Measurements from ENCODE around the gene SLAIN1. TPM values are rescaled to one million over a fixed set of nuclear protein-coding genes. Genes with fewer than 3 reads are reported as not detected.

The SLAIN1 gene
- total RNA-seq, 4 donors from 2014 or later, result 3.0 to 7.5 (median 4.4) TPM

DNA sequence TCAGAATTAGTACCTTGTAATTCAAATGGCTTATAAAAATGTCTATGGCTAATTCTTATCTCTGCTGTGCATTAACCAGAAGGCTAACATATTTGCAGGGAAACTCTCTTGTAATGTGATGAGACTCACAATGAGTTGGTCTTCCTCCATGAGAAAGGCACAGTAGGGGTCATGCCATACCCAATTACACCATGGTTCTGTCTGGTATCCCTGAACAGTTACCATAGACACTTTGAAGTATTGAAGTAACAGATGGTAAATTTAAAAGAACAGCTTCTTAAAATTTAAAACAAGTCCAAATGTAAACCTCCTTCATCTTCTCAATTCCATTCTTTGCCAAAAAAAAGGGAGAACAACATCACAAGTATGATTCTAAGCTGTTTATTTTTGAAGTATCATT is 22.6 kb upstream of the SLAIN1 start:
- H3K4me3 ChIP-seq (ENCODE audit: low read depth, poor library complexity, severe bottlenecking), result no peak overlapping the region
- TF ChIP-seq POLR2A (IDR thresholded peaks at IDR 0.05), result no peak
- TF ChIP-seq, protein P1, sequence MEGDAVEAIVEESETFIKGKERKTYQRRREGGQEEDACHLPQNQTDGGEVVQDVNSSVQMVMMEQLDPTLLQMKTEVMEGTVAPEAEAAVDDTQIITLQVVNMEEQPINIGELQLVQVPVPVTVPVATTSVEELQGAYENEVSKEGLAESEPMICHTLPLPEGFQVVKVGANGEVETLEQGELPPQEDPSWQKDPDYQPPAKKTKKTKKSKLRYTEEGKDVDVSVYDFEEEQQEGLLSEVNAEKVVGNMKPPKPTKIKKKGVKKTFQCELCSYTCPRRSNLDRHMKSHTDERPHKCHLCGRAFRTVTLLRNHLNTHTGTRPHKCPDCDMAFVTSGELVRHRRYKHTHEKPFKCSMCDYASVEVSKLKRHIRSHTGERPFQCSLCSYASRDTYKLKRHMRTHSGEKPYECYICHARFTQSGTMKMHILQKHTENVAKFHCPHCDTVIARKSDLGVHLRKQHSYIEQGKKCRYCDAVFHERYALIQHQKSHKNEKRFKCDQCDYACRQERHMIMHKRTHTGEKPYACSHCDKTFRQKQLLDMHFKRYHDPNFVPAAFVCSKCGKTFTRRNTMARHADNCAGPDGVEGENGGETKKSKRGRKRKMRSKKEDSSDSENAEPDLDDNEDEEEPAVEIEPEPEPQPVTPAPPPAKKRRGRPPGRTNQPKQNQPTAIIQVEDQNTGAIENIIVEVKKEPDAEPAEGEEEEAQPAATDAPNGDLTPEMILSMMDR (IDR thresholded peaks at IDR 0.05), result no peak
- DNase-seq (ENCODE audit: low spot score in 2 of 2), result no peak
- intact Hi-C loops (cut with DNase I; ENCODE audit: low total_unique reads), result no loop called here

DNA sequence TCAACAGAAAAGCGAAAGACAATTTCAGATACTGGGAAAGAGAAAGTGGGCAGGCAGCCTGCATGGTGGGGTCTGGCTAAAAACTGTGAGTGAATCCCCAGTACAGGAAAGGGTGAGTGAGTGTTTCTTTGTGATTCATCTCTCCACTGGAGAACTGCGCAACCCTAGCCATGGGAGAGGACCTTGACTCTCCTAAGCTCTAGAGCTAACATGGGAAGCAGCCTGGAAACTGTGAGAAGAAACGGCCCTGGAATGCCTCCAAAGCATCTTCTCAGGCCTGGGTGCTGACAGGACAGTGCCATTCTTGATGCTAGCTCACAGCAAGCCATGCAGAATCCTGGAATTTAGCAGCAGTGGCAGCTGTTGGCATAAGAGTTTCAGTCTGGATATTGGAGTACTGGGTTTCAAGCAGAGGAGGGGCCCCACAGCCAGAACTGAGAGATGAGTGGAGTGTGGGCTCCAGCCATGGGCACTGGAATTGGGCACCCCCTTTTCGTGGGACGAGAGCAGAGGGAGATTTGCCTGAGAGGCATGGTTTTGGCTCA is 18.7 kb upstream of the SLAIN1 start:
- H3K4me3 ChIP-seq (ENCODE audit: low read depth, poor library complexity, severe bottlenecking), result no peak overlapping the region
- TF ChIP-seq, protein P1 (IDR thresholded peaks at IDR 0.05), result no peak
- TF ChIP-seq POLR2A (IDR thresholded peaks at IDR 0.05), result no peak
- intact Hi-C loops (cut with DNase I; ENCODE audit: low total_unique reads), result no loop called here
- WGBS, 2 donors, result 71 to 73% methylated on average over 5 of the region's 5 CpGs
- DNase-seq (ENCODE audit: low spot score in 2 of 2), result no peak

DNA sequence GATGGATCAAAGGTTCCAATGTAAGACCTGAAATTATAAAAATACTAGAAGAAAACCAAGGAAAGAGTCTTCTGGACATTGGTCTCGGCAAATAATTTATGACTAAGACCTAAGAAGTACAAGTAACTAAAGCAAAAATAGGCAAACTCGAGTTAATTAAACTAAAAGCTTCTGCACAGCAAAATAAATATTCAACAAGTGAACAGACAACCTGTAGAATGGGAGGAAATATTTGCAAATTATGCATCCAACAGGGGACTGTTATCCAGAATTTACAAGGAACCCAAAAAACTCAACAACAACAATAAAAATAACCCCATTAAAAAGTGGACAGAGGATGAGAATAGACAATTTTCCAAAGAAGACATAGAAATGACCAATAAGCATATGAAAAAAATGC is 9.7 kb upstream of the SLAIN1 start:
- DNase-seq (ENCODE audit: low spot score in 2 of 2), result no peak
- TF ChIP-seq, protein P1 (IDR thresholded peaks at IDR 0.05), result no peak
- no peak for TF ChIP-seq POLR2A (IDR thresholded peaks at IDR 0.05)
- WGBS, 2 donors, result 80 to 91% methylated on average over 2 of the region's 2 CpGs
- intact Hi-C loops (cut with DNase I; ENCODE audit: low total_unique reads), result no loop called here
- H3K4me3 ChIP-seq (ENCODE audit: low read depth, poor library complexity, severe bottlenecking), result no peak overlapping the region

DNA sequence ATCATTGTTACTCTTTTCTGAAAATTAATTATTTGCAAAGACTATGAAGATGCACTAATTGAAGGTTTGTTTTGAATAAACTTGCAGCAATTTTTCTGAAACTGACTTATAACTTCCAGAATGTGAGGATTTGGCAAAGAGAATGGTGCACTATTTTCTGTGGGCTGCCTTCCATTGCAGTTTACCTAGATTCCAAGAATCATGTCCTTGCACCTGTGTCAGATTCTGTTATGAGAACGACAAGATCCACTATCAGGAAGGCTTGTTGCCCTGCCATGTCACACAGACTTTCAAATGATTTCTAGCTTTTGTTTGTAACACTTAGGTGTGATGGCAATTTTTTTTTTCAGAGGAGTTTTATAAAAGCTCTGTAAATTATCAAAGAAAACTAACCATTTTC is 5.6 kb upstream of the SLAIN1 start:
- no peak for TF ChIP-seq POLR2A (IDR thresholded peaks at IDR 0.05)
- TF ChIP-seq, protein P1 (IDR thresholded peaks at IDR 0.05), result no peak

DNA sequence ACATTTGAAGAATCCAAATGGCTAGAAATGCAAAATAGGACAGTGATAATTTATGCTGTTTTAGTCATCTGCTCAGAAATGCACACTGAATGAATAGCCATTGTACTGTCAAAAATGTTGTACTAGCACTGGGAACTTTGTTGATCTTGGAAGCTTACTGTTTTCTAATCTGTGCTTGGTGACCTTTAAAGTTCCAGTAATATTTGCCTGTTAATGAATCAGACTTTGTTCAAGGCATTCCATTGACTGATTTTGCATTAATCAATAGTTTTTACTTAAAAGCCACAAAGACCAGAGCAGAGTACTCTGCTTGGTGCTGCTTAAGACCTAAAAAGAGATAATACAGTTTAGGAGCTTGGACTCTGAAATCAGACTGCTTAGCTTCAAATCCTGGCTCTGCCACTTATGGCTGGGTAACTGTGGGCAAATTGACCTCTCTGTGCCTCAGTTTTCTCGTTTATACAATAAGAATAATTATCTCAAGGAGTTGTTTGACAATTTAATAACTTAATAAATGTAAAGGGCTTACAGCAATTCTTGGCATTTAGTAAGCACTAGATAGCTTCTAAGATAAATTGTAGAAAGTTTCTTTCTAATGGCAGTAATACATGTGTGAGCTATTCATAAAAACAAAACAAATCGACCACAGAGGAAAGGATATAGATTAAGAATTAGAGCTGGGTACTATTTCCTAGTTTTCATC is 4.6 kb upstream of the SLAIN1 start:
- no peak overlapping the region for H3K4me3 ChIP-seq (ENCODE audit: low read depth, poor library complexity, severe bottlenecking)
- intact Hi-C loops (cut with DNase I; ENCODE audit: low total_unique reads), result no loop called here

More for the DNA sequence above, 5.6 kb upstream of the SLAIN1 start:
- WGBS, 2 donors, result 55 to 59% methylated on average over 1 of the region's 1 CpG
- no peak overlapping the region for H3K4me3 ChIP-seq (ENCODE audit: low read depth, poor library complexity, severe bottlenecking)
- intact Hi-C loops (cut with DNase I; ENCODE audit: low total_unique reads), result no loop called here
- no peak for DNase-seq (ENCODE audit: low spot score in 2 of 2)

More for the DNA sequence above, 4.6 kb upstream of the SLAIN1 start:
- WGBS, 2 donors, result 52% methylated on average over 2 of the region's 2 CpGs
- DNase-seq (ENCODE audit: low spot score in 2 of 2), result no peak
- TF ChIP-seq POLR2A (IDR thresholded peaks at IDR 0.05), result no peak
- TF ChIP-seq, protein P1 (IDR thresholded peaks at IDR 0.05), result no peak
